Coronary artery (tissue), 2 donors: ENCODE results near the gene PRSS36.
A peak's percentile ranks its signal among the peaks of the same experiment; 100 is the strongest.
"Not testable (repeated sequence)": the region's sequence is repeated elsewhere in the genome, so short reads cannot be mapped to it uniquely, and the experiment has no call there.

Experiments
- DNase-seq: peaks from one replicate; pipeline ENCODE4 v3.0.0-alpha.2; 2017; ENCODE audit warnings: low spot score
- H3K27ac ChIP-seq, 2 donors: fragments of 200-600 bp; sonication (generic); one replicate each; pipeline ENCODE4 v1.5.1; 2016 to 2019
- H3K4me3 ChIP-seq: fragments of 200-600 bp; sonication (generic); 2 replicates; pipeline ENCODE4 v1.5.1; 2016; ENCODE audit warnings: mild to moderate bottlenecking, moderate library complexity
- CTCF ChIP-seq: fragments of 200-600 bp; sonication (generic); IDR thresholded peaks from one replicate; pipeline ENCODE4 v1.5.1; 2019; ENCODE audit warnings: antibody characterized with exemption

Gene PRSS36

GRCh38 chr16:31168848-31169247 lies 19.0 kb upstream of the PRSS36 start:
- no peak overlapping the region for H3K4me3 ChIP-seq
- H3K27ac ChIP-seq, result no peak overlapping the region
- no peak for TF ChIP-seq CTCF
- no peak for DNase-seq

GRCh38 chr16:31167315-31167714 lies 17.4 kb upstream of the PRSS36 start:
- TF ChIP-seq CTCF, result no peak
- DNase-seq, result no peak

GRCh38 chr16:31157136-31157535 lies 7.3 kb upstream of the PRSS36 start:
- no peak for DNase-seq
- no peak for TF ChIP-seq CTCF
- Histone ChIP-seq H3K27ac (no peak overlapping the region), H3K4me3 (no peak overlapping the region)

More at GRCh38 chr16:31167315-31167714, 17.4 kb upstream of the PRSS36 start:
- Histone ChIP-seq H3K4me3 (no peak overlapping the region), H3K27ac (no peak overlapping the region)

- DNase-seq, H3K4me3 ChIP-seq: not testable (repeated sequence)
- peak overlapping the region in 1 of 2 donors; percentile 58 for H3K27ac ChIP-seq
Observed at GRCh38 chr16:31150976-31151375, 1.1 kb upstream of the PRSS36 start.

GRCh38 chr16:31149332-31149731 lies 534 bp downstream of the PRSS36 start:
- TF ChIP-seq CTCF, result no peak
- no peak for DNase-seq
- peak overlapping the region in 1 of 2 donors; percentile 58 for H3K27ac ChIP-seq
- H3K4me3 ChIP-seq, result no peak overlapping the region

GRCh38 chr16:31148896-31149295 lies 970 bp downstream of the PRSS36 start:
- no peak overlapping the region for H3K4me3 ChIP-seq
- DNase-seq, result no peak
- H3K27ac ChIP-seq, result peak overlapping the region in 1 of 2 donors; percentile 58
- TF ChIP-seq CTCF, result no peak

GRCh38 chr16:31148281-31148728 lies 1.6 kb downstream of the PRSS36 start:
- no peak for DNase-seq
- Histone ChIP-seq H3K27ac (no peak overlapping the region), H3K4me3 (no peak overlapping the region)
- no peak for TF ChIP-seq CTCF

GRCh38 chr16:31147574-31147973 lies 2.3 kb downstream of the PRSS36 start:
- DNase-seq, result no peak
- Histone ChIP-seq H3K4me3 (no peak overlapping the region), H3K27ac (no peak overlapping the region)
- TF ChIP-seq CTCF, result no peak
